Left lung (tissue), 10 donors: ENCODE data around the gene MICAL3. TPM values are rescaled to one million over a fixed set of nuclear protein-coding genes. Genes with fewer than 3 reads are reported as not detected.

Experiments used
- ATAC-seq: fragments of 200-7000 bp; cut with Tn5 transposase; one replicate; pipeline ENCODE4 v1.9.1; 2020; ENCODE audit warnings: moderate library complexity
- DNase-seq, 4 donors: peaks; one replicate each; pipeline ENCODE4 v3.0.0-alpha.2; 2013 to 2020
- H3K27ac ChIP-seq, 2 donors: fragments of 200-600 bp; sonication (generic) in 1 of 2; one replicate each; pipeline versions ENCODE4 v1.5.0 to v1.8.0; 2020 to 2021
- H3K27me3 ChIP-seq, 2 donors: fragments of 200-600 bp; sonication (generic) in 1 of 2; one replicate each; pipeline versions ENCODE4 v1.5.0 to v1.8.0; 2020 to 2021
- H3K36me3 ChIP-seq, 2 donors: fragments of 200-600 bp; sonication (generic) in 1 of 2; one replicate each; pipeline versions ENCODE4 v1.5.0 to v1.8.0; 2020 to 2021
- H3K4me1 ChIP-seq, 2 donors: fragments of 200-600 bp; one replicate each; pipeline ENCODE4 v1.8.0; 2021
- H3K4me3 ChIP-seq, 2 donors: fragments of 200-600 bp; sonication (generic) in 1 of 2; one replicate each; pipeline versions ENCODE4 v1.5.0 to v1.8.0; 2020 to 2021; ENCODE audit warnings: mild to moderate bottlenecking in 1 of 2
- H3K9me3 ChIP-seq, 2 donors: fragments of 200-600 bp; sonication (generic) in 1 of 2; one replicate each; pipeline versions ENCODE4 v1.5.0 to v1.8.0; 2020 to 2021
- intact Hi-C, 2 donors: fragments of 100-400 bp; cut with DNase I; formaldehyde crosslinking; loops; one replicate each; pipeline versions ENCODE4 v1.11.2 to v1.14.2; 2022
- polyA plus RNA-seq, 6 donors: library from polyadenylated mRNA; unstranded; fragments of 120-200 nt; gene quantifications; one replicate each; pipeline ENCODE4 v1.2.1, GENCODE V29; 2013; ENCODE audit not compliant: insufficient read length in 6 of 6
- total RNA-seq, 2 donors: library from RNA; stranded (reverse); fragmentation: NEBNext Ultra II Directional; extraction: Animal tissue kit (Norgen Biotek cat#: 25700); gene quantifications; one replicate each; pipeline ENCODE4 v1.2.1, GENCODE V29; 2021
- TF ChIP-seq, protein P1 (sequence below), 2 donors: fragments of 200-600 bp; sonication (generic) in 1 of 2; IDR thresholded peaks; one replicate each; pipeline versions ENCODE4 v1.5.0 to v1.8.0; 2021; ENCODE audit warnings: antibody characterized with exemption in 2 of 2
- donor health status: DM: no; HTN: yes; CAD: no.
- donor health status: DM: no; HTN: no; CAD: no.

The MICAL3 gene
- total and polyA plus RNA-seq, 8 donors: 24.9 to 64.8 (median 56.2) TPM

DNA sequence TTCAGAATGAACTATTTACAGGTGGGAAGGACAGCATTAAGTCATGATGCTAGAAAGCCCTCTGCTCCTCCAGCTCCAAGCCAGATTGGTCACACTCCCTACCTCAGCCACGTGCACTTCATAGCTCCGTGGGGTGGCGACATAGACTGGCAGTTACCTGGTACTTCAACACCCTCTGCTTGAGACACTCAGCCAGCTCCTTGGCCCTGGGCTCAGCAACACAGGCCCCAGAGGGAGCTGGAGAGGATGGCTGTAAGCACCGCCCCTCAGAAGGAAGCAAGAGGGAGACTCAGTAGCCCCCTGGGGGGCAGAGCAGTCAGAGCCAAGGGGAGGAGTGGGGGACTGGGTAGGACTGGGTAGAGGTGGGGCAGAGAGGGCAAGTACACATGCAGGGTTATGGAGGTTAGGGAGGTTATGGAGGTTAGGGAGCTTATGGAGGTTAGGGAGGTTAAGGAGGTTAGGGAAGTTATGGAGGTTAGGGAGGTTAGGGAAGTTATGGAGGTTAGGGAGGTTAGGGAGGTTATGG is 148.0 kb downstream of the MICAL3 start:
- DNase-seq (peak; percentile 46 to 49 (median 46)), ATAC-seq (peak; percentile 94)
- no peaks in the 10 kb centered on the region for H3K9me3 ChIP-seq
- peaks cover 0 to 11% of the 10 kb centered on the region in 2 donors for H3K27me3 ChIP-seq
- intact Hi-C loops: no loop called here
- TF ChIP-seq, protein P1, sequence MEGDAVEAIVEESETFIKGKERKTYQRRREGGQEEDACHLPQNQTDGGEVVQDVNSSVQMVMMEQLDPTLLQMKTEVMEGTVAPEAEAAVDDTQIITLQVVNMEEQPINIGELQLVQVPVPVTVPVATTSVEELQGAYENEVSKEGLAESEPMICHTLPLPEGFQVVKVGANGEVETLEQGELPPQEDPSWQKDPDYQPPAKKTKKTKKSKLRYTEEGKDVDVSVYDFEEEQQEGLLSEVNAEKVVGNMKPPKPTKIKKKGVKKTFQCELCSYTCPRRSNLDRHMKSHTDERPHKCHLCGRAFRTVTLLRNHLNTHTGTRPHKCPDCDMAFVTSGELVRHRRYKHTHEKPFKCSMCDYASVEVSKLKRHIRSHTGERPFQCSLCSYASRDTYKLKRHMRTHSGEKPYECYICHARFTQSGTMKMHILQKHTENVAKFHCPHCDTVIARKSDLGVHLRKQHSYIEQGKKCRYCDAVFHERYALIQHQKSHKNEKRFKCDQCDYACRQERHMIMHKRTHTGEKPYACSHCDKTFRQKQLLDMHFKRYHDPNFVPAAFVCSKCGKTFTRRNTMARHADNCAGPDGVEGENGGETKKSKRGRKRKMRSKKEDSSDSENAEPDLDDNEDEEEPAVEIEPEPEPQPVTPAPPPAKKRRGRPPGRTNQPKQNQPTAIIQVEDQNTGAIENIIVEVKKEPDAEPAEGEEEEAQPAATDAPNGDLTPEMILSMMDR (IDR thresholded peaks at IDR 0.05): no peak
- H3K4me3 ChIP-seq: no peak overlapping the region
- no peaks in the 10 kb centered on the region for H3K4me1 ChIP-seq
- H3K36me3 ChIP-seq: peaks cover 0 to 37% of the 10 kb centered on the region in 2 donors
- H3K27ac ChIP-seq: no peak overlapping the region

DNA sequence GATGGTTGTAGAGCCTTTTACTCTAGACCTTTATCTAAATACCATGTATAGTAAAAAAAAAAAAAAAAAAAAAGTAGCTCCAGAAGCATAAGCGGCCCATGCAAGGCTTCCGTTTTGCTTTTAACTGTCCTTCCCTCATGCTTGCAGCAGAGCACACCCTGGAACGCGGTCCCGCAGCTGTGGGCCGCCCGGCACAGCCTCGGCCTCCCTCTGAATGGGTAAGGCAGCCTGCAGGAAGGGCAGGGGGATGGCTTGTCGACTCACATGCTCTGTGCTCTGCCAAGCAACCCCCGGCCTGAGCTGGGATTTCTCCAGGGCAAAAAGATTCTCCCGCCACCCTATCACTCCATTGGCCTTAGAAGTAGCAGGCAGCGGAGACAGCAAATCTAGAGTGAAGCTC is 148.7 kb downstream of the MICAL3 start:
- H3K9me3 ChIP-seq: no peaks in the 10 kb centered on the region
- DNase-seq (peak in 1 of 4 donors; percentile 37), ATAC-seq (no peak)
- no peak overlapping the region for H3K27ac ChIP-seq
- peaks cover 0 to 39% of the 10 kb centered on the region in 2 donors for H3K36me3 ChIP-seq
- no peak overlapping the region for H3K4me3 ChIP-seq
- no peaks in the 10 kb centered on the region for H3K4me1 ChIP-seq
- intact Hi-C loops: no loop called here
- peaks cover 0 to 11% of the 10 kb centered on the region in 2 donors for H3K27me3 ChIP-seq
- TF ChIP-seq, protein P1 (IDR thresholded peaks at IDR 0.05): no peak

DNA sequence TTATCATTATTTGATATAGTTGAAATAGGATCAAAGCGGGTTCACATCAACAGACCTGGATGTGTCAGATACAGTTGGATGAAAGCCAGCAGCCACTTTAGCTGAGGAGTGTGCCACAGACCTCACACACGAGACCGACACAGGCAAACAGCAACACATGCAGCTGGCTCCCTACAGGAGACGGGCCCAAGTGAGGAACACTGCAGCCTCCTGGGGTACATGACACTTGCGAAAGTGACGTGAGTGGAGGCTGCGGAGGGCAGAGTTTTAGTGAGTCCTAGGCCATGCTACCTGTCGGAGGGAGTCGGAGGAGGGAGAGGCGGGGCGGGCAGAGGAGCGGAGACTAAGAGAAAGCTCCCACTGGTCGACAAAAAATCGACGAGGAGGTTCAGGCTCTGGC is 149.2 kb downstream of the MICAL3 start:
- TF ChIP-seq, protein P1 (IDR thresholded peaks at IDR 0.05): no peak
- H3K4me3 ChIP-seq: no peak overlapping the region
- ATAC-seq (no peak), DNase-seq (no peak)
- no peaks in the 10 kb centered on the region for H3K9me3 ChIP-seq
- no peaks in the 10 kb centered on the region for H3K4me1 ChIP-seq
- intact Hi-C loops: no loop called here
- H3K36me3 ChIP-seq: peaks cover 0 to 39% of the 10 kb centered on the region in 2 donors
- peaks cover 0 to 11% of the 10 kb centered on the region in 2 donors for H3K27me3 ChIP-seq
- H3K27ac ChIP-seq: no peak overlapping the region

DNA sequence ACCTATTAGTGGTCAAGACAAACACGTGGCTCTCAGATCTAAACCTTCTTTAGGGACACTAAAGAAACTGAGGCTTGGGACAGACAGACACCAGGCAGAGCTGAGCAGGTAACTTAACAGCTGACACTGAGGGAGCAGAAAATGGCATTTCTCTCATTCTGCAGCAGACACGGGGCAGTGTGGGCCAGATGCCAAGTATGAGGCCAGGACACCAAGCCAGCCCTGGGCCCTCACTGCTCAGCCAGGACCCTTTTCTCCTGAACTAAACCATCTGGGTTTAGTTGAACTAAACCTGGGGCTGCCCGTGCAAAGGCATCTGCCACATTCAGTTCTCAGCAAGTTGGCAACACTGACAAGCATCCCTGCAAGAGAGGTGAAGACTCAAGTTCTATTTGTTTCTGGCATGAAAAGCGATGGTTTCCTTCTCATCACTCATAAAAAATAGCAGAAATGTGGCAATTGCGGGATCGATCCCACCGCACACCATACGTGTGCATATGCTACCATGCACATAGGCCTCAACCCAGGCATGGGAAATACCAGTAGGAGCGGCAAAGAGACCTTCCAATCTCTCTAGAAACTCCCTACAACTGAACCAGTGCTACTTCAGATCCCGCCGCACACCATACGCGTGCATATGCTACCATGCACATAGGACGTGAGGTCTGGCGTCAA is 150.0 kb downstream of the MICAL3 start:
- H3K4me1 ChIP-seq: no peaks in the 10 kb centered on the region
- intact Hi-C loops: no loop called here
- peaks cover 0 to 41% of the 10 kb centered on the region in 2 donors for H3K36me3 ChIP-seq
- TF ChIP-seq, protein P1 (IDR thresholded peaks at IDR 0.05): no peak
- H3K27ac ChIP-seq: no peak overlapping the region
- DNase-seq: no peak
- no peak overlapping the region for H3K4me3 ChIP-seq
- no peak for ATAC-seq
- no peaks in the 10 kb centered on the region for H3K9me3 ChIP-seq
- H3K27me3 ChIP-seq: peaks cover 0 to 11% of the 10 kb centered on the region in 2 donors

DNA sequence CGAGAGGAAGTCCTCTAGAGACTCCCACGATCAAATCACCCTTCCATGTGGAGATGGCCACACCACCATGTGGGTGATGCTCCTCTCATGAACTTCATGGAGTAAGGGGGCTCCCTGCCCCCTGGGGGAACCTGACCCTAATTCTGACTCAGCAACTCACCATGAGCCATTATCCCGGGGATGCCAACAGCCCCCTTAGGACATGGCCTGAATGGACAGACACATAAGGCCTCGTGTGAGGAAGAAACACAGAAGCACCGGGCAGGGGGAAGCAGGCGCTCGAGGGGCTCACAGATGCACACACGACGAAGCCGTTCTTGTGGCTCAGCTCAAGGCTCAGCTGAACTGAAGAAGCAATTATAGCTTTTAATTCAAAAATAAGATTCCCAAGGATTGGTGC is 150.6 kb downstream of the MICAL3 start:
- H3K4me3 ChIP-seq: no peak overlapping the region
- ATAC-seq (no peak), DNase-seq (peak in 1 of 4 donors; percentile 58)
- H3K9me3 ChIP-seq: no peaks in the 10 kb centered on the region
- H3K27ac ChIP-seq: no peak overlapping the region
- no peaks in the 10 kb centered on the region for H3K4me1 ChIP-seq
- H3K27me3 ChIP-seq: peaks cover 0 to 11% of the 10 kb centered on the region in 2 donors
- peaks cover 0 to 43% of the 10 kb centered on the region in 2 donors for H3K36me3 ChIP-seq
- intact Hi-C loops: no loop called here
- TF ChIP-seq, protein P1 (IDR thresholded peaks at IDR 0.05): no peak
